NK-92 (cell line): ENCODE results near the gene VGF.
"Not testable (repeated sequence)": the region's sequence is repeated elsewhere in the genome, so short reads cannot be mapped to it uniquely, and the experiment has no call there.

Experiments used
- DNase-seq: peaks from one replicate; lab custom pipeline; 2025; ENCODE audit not compliant: unreplicated experiment; lab: John Stamatoyannopoulos, UW

VGF gene

DNA sequence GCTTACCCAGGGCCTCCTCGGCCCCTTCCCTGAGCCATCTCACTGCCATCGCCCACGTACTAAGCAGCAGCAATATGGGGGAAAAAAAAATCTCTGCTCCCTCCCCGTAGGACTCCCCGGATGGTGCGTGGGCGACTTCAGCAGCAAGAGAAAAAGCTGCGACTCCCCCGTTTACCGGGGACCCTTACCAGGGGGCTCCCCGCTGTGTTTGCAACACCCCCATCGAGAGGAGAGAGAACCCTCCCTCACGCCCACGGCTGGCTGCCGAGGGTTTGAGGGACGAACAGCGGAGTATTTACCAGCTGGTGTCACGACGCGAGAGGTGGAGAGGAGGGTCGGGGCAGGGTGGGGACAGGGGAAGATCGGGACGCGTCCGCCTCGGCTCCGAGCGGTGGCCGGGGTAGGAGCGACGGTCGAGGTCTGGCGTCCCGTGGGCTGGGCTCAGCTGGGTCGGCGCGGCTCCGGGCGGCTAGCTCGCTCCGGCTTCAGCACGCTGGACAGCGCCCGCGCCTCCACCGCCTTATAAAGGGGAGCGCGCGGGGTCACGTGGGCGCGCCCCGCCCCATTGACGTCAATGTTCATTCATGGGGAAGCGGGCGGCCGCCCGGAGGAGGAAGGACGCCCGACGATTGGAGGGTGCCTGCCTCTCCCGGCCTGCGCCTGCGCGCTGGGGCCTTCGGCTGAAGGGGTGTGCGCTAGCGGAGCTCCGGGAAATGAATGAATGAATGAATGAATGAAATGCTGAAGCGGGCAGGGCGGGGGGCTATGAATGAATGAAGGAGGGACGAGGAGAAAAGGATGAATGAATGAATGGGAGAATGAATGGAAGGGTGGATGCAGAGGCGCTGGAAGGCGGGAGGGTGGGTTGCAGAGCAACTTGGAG lies at the start of gene VGF:
VGF (minus strand) TSS at position 495 of the 883 bp plus-strand sequence. CDS start 726 bp downstream, outside the sequence.
- peak; percentile 17 for DNase-seq

GRCh38 chr7:101212014-101212413 lies 46.6 kb upstream of the VGF start:
- no peak for DNase-seq

DNA sequence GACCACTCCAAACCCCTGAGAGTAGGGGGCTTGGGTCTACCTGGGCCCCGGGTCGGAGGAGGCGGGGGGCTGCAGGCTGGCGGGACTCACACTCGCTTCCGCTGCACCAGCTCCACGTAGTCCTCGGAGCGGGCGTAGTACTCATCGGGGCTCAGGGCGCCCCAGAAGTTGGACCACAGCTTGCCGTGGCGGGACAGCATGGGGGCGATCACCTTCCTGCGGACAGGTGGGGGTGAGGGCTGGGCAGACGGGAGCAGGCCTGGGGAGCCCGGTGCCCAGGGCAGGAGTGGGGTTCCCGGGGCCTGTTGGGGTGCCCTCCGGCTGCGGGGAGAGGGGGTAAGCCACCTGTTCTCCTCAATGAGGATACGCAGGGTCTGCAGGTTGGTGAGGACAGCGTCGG lies 46.1 kb upstream of the VGF start:
- DNase-seq = no peak

DNA sequence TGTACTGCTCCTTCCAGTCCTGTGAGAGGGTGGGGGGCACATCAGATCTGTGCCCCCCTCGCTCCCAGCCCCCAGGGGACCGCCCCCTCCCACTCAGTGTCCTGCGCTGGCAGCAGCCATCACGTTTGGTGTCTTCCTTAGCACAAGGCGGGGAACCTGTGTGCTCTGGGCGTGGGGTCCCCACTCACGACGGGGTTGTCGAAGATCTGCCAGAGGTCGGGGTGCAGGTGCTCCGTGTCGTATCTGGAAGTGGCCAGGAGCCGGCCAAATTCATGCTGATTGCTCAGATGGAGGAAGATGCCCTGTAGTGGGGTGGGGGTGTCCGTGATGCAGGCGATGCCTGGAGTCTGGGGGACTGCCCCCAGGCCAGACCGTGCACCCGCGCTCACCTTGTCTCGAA lies 44.8 kb upstream of the VGF start:
- no peak for DNase-seq

- no peak for DNase-seq
These were observed 43.4 kb upstream of the VGF start for GRCh38 chr7:101208794-101209193.

DNA sequence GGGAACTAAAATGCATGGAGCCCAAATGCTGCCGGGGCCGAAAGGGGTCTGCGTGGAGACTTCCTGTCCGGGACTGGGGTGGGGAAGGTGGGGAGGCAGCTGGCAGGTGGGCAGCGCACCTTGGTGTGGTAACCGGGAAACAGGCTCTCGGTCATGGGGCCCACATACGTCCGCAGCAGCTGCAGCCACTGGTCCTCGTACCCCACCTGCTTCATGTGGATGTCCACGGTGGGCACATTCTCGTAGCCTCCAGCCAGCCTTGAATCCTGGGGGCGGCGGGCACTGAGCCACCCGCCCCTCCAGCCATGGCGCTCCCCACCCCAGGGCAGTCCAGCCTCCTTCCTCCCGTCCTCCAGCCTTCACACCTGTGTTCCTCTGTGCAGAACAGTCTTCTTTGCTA lies 42.1 kb upstream of the VGF start:
- no peak for DNase-seq

DNA sequence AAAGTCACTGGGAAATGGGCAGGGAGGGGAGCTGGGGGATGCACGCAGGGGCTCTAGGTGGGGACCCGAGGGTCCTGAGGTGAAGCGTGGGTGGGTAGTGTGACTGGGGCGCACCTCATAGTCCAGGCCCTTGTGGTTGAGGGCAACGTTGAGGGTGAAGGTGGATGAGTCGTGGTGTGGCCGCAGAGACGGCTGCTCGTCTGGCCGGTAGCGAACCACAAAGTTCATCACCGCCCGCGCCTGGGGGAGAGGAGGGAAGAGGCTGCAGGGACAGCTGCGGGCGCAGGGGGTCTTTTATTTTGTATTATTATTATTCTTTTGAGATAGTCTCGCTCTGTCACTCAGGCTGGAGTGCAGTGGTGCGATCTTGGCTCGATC lies 41.3 kb upstream of the VGF start:
- no peak for DNase-seq

DNA sequence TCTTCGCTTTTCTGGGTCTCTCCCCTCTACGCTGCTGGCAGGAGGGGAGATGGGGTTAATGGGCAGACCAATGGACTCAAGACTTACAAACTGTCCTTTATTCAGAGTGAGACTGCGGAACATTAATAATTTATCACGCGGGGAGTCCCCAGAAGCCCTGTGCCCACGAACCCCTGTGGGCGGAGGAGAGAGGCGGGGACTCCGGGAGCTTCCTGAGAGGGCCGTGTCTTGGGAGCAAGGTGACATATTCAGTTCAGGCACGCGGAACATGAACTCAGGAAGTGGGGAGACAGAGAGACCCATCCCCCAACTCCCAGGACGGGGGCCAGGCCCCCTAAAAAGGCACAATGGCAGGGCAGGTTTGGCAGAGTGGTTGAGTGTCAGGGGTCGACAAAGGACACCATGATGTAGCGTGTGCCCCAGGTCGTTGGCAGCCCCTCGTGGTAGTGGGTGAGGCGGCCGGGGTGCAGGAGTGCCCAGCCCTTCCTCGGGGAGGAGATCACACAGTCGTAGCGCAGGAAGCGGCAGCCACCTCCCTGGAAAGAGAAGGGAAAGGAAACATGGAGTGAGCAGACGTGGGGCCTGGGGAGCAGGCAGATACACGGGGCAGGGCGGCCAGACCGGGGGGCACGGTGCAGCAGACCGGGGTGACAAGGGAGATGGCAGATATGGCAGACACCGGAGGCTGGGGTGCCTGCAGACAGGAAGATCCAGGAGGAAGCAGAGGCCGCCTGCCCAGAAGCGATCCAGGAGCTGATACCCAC lies 40.7 kb upstream of the VGF start:
- DNase-seq = no peak

DNA sequence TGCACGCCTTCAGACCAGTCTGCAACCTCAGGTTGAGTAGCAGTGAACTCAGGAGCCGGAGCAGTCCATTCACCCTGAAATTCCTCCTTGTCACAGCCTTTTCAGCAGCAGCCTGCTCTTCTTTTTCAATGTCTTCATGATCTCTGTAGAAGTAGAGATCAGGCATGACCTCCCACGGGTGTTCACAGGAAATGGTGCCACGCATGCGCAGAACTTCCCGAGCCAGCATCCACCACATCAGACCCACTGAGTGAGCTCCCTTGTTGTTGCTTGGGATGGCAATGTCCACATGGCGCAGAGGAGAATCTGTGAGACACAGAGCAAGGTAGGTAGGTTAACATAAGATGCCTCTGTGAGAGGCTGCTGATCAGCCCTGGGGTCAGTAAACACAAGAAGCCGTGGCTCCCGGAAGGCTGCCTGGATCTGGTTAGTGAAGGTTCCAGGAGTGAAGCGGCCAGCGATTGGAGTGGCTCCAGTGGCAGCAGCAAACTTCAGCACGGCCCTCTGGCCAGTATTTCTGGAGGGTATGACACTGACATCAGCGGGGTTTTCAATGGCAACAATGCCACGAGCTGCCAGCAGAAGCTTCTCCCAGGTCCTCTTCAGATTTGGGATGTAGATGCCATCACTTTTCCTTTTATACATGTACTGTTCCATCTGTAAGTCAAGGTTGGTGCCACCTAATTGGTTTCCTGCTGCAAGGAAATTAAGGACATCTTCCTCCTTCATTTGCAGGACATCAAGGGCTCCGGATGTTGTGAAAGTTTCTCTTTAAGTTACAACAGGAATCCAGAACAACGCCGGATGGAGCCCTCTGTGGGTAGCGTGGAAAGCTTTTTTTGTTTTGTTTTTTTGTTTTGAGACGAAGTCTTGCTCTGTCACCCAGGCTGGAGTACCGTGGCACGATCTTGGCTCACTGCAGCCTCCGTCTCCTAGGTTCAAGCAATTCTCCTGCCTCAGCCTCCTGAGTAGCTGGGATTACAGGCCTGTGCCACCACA lies 38.7 kb upstream of the VGF start:
- not testable (repeated sequence) for DNase-seq

GRCh38 chr7:101202603-101202918 lies 37.2 kb upstream of the VGF start:
- DNase-seq = no peak

DNA sequence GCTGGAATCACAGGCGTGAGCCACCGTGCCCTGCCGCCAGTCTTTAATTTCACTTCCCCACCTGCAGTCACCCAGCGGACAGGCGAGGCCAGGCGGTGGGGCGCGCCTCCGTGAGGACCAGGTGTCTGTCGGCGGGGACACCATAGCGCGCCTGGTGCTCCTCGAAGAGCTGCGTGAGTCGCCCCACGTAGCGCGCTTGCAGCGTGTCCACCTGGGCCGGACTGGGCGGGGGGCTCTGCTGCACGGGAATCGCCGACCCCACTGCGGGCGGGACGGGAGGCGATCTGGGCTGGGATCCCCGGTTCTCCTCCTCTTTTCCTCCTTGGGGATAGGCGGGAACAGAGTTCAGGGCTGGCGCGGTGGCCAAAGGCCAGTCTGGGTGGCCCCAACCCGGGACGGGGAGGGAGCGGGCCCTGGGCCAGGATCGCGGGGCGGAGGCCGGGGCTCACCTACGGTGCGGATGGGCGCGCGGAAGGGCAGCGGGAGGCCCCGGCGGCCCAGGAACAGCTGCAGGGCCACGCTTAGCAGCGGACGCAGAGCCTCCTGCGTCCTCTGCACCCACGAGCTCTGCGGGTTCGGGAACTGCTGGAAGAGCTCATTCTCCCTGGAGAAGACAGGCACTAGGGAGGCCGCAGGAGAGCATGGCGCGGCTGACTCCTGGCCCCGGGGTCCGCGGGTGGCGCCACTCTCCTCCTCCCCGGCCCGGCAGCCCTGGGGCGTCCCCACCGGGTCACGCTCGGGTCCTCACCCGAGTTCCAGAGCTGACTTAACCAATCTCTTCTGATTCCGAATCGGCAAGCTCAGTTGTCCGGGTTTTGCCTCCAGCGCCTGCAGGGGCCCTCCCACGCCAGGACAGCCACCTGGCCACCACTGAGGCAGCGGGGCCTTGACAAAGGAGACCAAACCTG lies 36.6 kb upstream of the VGF start:
- no peak for DNase-seq

- no peak for DNase-seq
These were observed 35.7 kb upstream of the VGF start, which contains the start of gene MOGAT3 for GRCh38 chr7:101200862-101201599. TSS of gene MOGAT3 (minus strand) at chr7:101201036. CDS start at chr7:101200854, 182 bp downstream.

DNA sequence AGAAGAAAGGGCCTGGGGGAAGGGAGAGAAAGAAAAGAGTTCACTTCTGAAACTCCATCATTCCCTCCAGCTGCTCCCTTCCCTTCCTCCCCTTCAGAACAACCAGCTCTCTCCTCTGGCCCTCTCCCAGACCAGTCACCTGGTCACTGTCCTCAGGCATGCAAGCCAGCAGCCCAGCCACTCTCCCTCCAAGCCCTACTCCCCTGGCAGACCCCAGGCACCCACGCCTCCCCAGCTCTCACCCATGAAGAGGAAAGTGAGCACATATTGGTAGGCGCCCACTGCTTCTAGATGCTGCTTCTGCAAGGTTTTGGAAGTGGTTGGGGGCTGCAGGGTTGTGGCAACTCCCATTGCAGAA lies 35.1 kb upstream of the VGF start:
- no peak for DNase-seq

- not testable (repeated sequence) for DNase-seq
These were observed 34.2 kb upstream of the VGF start for GRCh38 chr7:101199522-101199921.

DNA sequence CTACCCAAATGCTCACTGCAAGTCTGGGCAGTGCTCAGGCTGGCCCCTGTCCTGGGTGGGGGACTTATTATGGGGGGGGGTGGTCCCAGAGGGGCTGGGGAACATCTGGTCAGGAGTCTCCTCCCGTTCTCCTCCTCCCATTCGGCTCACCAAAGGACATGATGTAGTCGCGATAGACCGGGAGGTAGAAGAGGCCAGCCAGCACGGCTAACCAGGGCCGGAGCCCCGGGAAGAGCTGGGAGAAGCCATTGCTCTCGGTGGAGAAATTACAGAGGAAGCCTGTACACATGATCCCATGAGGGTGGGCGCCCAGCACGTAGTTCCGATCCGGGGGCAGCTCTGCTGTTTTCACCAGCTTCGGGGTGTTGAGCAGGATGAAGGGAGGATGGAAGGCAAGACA lies 33.1 kb upstream of the VGF start:
- DNase-seq = no peak

DNA sequence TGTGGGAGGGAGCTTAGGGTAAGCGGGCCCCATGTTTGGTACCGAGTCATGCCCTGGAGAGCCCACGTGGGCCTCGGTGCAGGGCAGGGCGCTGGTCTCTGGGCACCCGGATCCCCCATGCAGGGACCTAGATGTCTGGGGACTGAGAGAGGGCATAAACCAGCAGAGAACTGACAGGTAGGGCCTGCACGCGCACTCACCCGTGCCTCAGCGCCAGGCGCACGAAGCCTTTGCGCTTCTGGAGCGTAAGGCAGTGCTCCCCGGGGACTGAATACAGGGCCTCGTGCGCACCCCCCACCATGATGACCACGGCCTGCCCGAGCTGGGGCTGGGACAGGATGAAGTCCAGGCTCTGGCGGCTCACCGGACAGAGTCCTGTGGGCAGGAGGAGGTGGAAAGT lies 32.6 kb upstream of the VGF start:
- no peak for DNase-seq

DNA sequence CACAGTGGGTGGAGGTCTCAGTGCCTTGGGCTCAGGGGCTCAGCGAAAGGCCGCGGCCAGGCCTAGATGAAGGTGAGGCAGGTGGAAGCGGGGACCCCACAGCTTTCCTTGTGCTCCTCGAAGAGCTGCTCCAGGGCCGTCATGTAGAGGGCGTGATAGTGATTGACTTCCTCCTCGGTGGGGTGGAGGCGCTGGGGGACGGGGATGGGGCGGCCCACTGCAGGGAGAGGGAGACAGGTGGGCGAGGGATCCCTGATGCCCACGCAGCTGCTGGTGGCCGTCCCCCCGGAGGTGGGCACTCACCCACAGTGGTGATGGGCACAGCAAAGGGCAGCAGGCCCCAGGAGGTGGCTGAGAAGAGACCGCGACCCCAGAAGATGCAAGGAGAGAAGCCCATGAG lies 30.5 kb upstream of the VGF start:
- no peak for DNase-seq

GRCh38 chr7:101189109-101189508 lies 23.7 kb upstream of the VGF start:
- no peak for DNase-seq

DNA sequence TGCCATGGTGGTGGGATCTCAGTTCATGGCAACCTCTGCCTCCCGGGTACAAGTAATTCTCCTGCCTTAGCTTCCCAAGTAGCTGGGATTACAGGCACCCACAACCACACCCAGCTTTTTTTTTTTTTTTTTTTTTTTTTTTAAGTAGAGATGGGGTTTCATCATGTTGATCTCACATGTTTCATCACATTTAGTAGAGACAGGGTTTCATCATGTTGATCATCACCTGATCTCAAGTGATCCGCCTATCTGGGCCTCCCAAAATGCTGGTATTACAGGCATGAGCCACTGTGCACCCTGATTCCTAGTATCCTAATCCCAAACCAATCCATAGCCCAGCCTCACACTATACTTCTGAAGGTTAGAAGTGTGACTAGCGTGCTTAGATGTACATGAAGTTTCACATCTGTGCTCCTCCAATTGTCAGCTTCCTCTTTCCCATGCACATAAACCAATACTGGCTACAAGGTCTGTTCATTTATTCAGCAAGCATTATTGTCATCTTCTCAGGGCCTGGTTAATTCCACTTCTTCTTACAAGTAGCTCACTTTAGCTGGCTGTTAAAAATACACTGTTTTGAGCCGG lies 21.6 kb upstream of the VGF start:
- DNase-seq = no peak
